Erythroblast (primary cell): ENCODE measurements around the gene HOXD11.

ENCODE experiments used
- GATA1 ChIP-seq: IDR thresholded peaks from 2 replicates; pipeline ENCODE4 v1.6.1; 2011; ENCODE audit warnings: low read depth, mild to moderate bottlenecking, control low read depth, low read length, moderate library complexity
- POLR2A ChIP-seq: IDR thresholded peaks from 2 replicates; pipeline ENCODE4 v1.6.1; 2011; ENCODE audit warnings: mild to moderate bottlenecking, low read length

GRCh38 chr2:176136374-176137251 is 29.5 kb downstream of the HOXD11 start:
- TF ChIP-seq POLR2A (no peak), GATA1 (no peak)
